Esophagus squamous epithelium (tissue), 4 donors: ENCODE measurements around the gene WWOX.

ENCODE experiments used
- POLR2A ChIP-seq, 4 donors: fragments of 450-650 bp; IDR thresholded peaks; one replicate each; pipeline ENCODE4 v1.6.1; 2017; ENCODE audit warnings: antibody characterized with exemption in 4 of 4, mild to moderate bottlenecking in 4 of 4, moderate library complexity in 3 of 4
- TF ChIP-seq, protein P1 (sequence below), 6 experiments: fragments of 450-650 bp in 4 of 6; fragments of 200-600 bp in 2 of 6; sonication (generic) in 2 of 6; IDR thresholded peaks; one replicate each; pipeline ENCODE4 v1.5.1; 2016 to 2019; ENCODE audit warnings: antibody characterized with exemption in 6 of 6, mild to moderate bottlenecking in 4 of 6, moderate library complexity in 4 of 6

DNA sequence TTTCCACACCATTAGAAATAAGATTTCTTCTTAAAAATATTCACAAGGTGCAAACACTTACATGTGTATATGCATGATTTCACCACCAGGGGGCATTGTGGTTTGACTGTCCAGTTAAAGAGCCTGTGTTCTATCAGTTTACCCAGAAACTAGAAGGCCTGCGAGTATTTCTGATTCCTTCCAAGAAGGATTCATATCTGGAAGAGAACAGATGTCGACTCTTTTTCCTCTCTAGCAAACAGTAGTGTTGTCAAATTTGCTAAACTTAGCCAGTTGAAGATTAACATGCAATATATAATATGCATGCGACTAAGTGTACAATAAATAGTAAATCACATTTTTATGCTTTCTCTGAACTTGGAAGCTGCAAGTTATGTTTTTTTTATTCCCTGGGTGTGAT is 404.1 kb downstream of the WWOX start:
- TF ChIP-seq, protein P1, sequence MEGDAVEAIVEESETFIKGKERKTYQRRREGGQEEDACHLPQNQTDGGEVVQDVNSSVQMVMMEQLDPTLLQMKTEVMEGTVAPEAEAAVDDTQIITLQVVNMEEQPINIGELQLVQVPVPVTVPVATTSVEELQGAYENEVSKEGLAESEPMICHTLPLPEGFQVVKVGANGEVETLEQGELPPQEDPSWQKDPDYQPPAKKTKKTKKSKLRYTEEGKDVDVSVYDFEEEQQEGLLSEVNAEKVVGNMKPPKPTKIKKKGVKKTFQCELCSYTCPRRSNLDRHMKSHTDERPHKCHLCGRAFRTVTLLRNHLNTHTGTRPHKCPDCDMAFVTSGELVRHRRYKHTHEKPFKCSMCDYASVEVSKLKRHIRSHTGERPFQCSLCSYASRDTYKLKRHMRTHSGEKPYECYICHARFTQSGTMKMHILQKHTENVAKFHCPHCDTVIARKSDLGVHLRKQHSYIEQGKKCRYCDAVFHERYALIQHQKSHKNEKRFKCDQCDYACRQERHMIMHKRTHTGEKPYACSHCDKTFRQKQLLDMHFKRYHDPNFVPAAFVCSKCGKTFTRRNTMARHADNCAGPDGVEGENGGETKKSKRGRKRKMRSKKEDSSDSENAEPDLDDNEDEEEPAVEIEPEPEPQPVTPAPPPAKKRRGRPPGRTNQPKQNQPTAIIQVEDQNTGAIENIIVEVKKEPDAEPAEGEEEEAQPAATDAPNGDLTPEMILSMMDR (IDR thresholded peaks at IDR 0.05): peak; percentile 50 to 94 (median 83)
- TF ChIP-seq POLR2A (IDR thresholded peaks at IDR 0.05): no peak
